DOHH2 (cell line): ENCODE measurements around the gene PLXNA2.

Source experiments
- H3F3A ChIP-seq: fragments of 200-600 bp; sonication (generic), shearing (Covaris generic); 2 replicates; pipeline ENCODE4 v1.6.0; 2016; ENCODE audit warnings: antibody characterized with exemption, mild to moderate bottlenecking; ENCODE audit not compliant: control insufficient read depth, insufficient read depth
- H3K27ac ChIP-seq: fragments of 200-600 bp; sonication (generic); 2 replicates; pipeline ENCODE4 v1.5.1; 2014; ENCODE audit warnings: low read depth, mild to moderate bottlenecking, low read length, moderate library complexity
- H3K27me3 ChIP-seq: fragments of 200-600 bp; sonication (generic); 2 replicates; pipeline ENCODE4 v1.6.1; 2014; ENCODE audit warnings: mild to moderate bottlenecking, low read length, mixed read lengths; ENCODE audit not compliant: control insufficient read depth
- H3K36me3 ChIP-seq: fragments of 200-600 bp; sonication (generic); 2 replicates; pipeline ENCODE4 v1.6.1; 2014; ENCODE audit warnings: mild to moderate bottlenecking, low read length, moderate library complexity, mixed read lengths; ENCODE audit not compliant: control insufficient read depth
- H3K4me1 ChIP-seq: fragments of 200-600 bp; sonication (generic); 2 replicates; pipeline ENCODE4 v1.6.1; 2014; ENCODE audit warnings: mild to moderate bottlenecking, low read length, mixed read lengths; ENCODE audit not compliant: control insufficient read depth
- H3K4me2 ChIP-seq: fragments of 200-600 bp; sonication (generic); 2 replicates; pipeline ENCODE4 v1.6.0; 2014; ENCODE audit warnings: mild to moderate bottlenecking, low read length, moderate library complexity
- H3K4me3 ChIP-seq: fragments of 200-600 bp; sonication (generic); 2 replicates; pipeline ENCODE4 v1.5.1; 2014; ENCODE audit warnings: mild to moderate bottlenecking, low read length, mixed read lengths
- H3K79me2 ChIP-seq: fragments of 200-600 bp; sonication (generic); 2 replicates; pipeline ENCODE4 v1.6.1; 2014; ENCODE audit warnings: mild to moderate bottlenecking, low read length, mixed read lengths; ENCODE audit not compliant: control insufficient read depth
- H3K9me2 ChIP-seq: fragments of 200-600 bp; sonication (generic); replicated peaks from 2 replicates; pipeline ENCODE4 v1.6.1; 2014; ENCODE audit warnings: mild to moderate bottlenecking, low read length, mixed read lengths; ENCODE audit not compliant: control insufficient read depth
- H3K9me3 ChIP-seq: fragments of 200-600 bp; sonication (generic); 2 replicates; pipeline ENCODE4 v1.6.1; 2014; ENCODE audit warnings: antibody characterized with exemption, low read length, mixed read lengths; ENCODE audit not compliant: control insufficient read depth, insufficient read depth
- H4K20me1 ChIP-seq: fragments of 200-600 bp; sonication (generic); 2 replicates; pipeline ENCODE4 v1.6.0; 2014; ENCODE audit warnings: low read depth, mild to moderate bottlenecking, antibody characterized with exemption, low read length, moderate library complexity; ENCODE audit not compliant: control insufficient read depth, insufficient read depth
- EZH2phosphoT487 ChIP-seq: fragments of 200-600 bp; sonication (generic); IDR thresholded peaks from 2 replicates; pipeline ENCODE4 v1.6.1; 2017; ENCODE audit warnings: borderline replicate concordance, mild to moderate bottlenecking, antibody characterized with exemption, low read length, moderate library complexity, mixed read lengths
- TF ChIP-seq, protein P1 (sequence below): fragments of 200-600 bp; sonication (generic); IDR thresholded peaks from one replicate; pipeline ENCODE4 v1.5.1; 2014; ENCODE audit warnings: antibody characterized with exemption, mild to moderate bottlenecking, low read depth, low read length; ENCODE audit not compliant: poor library complexity, severe bottlenecking

PLXNA2 gene

DNA sequence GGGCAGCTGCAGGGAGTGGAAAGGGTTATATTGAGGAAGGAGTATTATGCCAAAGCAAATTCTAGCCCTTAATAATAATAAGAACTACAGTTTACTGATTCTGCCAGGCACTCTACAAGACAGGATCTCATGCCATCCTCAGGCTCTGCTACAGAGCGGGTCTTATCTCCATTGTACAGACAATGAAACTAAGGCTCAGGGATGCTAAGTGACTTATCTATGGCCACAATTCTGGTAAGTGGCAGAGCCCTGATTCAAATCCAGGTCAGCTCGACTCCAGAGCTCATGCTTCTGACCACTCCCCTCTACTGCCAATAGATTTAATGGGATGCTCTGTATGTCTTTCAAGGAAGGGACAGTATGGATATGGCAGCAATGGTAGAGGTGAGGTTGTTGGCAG is 187.1 kb downstream of the PLXNA2 start:
- Histone ChIP-seq H3K27ac (no peak overlapping the region), H3F3A (no peaks in the 10 kb centered on the region), H3K4me1 (no peaks in the 10 kb centered on the region), H3K36me3 (no peaks in the 10 kb centered on the region), H3K9me3 (no peaks in the 10 kb centered on the region), H4K20me1 (no peaks in the 10 kb centered on the region), H3K4me3 (no peak overlapping the region), H3K27me3 (no peaks in the 10 kb centered on the region), H3K4me2 (no peak overlapping the region), H3K9me2 (no peaks in the 10 kb centered on the region), H3K79me2 (no peaks in the 10 kb centered on the region)
- TF ChIP-seq, protein P1, sequence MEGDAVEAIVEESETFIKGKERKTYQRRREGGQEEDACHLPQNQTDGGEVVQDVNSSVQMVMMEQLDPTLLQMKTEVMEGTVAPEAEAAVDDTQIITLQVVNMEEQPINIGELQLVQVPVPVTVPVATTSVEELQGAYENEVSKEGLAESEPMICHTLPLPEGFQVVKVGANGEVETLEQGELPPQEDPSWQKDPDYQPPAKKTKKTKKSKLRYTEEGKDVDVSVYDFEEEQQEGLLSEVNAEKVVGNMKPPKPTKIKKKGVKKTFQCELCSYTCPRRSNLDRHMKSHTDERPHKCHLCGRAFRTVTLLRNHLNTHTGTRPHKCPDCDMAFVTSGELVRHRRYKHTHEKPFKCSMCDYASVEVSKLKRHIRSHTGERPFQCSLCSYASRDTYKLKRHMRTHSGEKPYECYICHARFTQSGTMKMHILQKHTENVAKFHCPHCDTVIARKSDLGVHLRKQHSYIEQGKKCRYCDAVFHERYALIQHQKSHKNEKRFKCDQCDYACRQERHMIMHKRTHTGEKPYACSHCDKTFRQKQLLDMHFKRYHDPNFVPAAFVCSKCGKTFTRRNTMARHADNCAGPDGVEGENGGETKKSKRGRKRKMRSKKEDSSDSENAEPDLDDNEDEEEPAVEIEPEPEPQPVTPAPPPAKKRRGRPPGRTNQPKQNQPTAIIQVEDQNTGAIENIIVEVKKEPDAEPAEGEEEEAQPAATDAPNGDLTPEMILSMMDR = no peak
- TF ChIP-seq EZH2phosphoT487 = no peak

DNA sequence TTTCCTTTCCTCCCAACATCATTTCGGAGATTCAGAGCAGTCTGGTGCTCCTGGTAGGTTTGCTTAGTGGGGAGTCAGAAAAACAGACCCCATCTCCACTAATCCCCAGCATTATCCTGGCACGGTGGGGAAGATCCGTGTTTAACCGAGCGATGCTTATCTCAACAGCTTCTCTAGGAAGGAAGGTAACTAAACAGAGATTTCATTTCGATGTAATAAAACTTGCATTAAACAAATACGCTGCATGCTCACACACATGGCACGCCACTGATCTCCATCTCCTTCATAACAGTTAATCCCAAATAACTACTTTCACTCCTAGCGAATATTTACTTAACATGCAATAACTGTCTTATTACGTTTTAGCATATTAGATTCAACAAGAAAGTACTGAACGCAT is 188.6 kb downstream of the PLXNA2 start:
- no peak overlapping the region for H3K4me2 ChIP-seq
- H3K9me3 ChIP-seq = no peaks in the 10 kb centered on the region
- H3K79me2 ChIP-seq = no peaks in the 10 kb centered on the region
- no peak overlapping the region for H3K27ac ChIP-seq
- TF ChIP-seq EZH2phosphoT487 = no peak
- TF ChIP-seq, protein P1 = no peak
- no peaks in the 10 kb centered on the region for H3K27me3 ChIP-seq
- H3K4me1 ChIP-seq = no peaks in the 10 kb centered on the region
- H3F3A ChIP-seq = no peaks in the 10 kb centered on the region
- no peaks in the 10 kb centered on the region for H4K20me1 ChIP-seq
- no peaks in the 10 kb centered on the region for H3K36me3 ChIP-seq
- no peak overlapping the region for H3K4me3 ChIP-seq
- no peaks in the 10 kb centered on the region for H3K9me2 ChIP-seq

GRCh38 chr1:208054911-208055379 is 189.2 kb downstream of the PLXNA2 start:
- Histone ChIP-seq H3K79me2 (no peaks in the 10 kb centered on the region), H4K20me1 (no peaks in the 10 kb centered on the region), H3F3A (no peaks in the 10 kb centered on the region), H3K9me2 (no peaks in the 10 kb centered on the region), H3K4me2 (no peak overlapping the region), H3K36me3 (no peaks in the 10 kb centered on the region), H3K27me3 (no peaks in the 10 kb centered on the region), H3K27ac (no peak overlapping the region), H3K9me3 (no peaks in the 10 kb centered on the region), H3K4me3 (no peak overlapping the region), H3K4me1 (no peaks in the 10 kb centered on the region)
- TF ChIP-seq, protein P1 = no peak
- no peak for TF ChIP-seq EZH2phosphoT487
